Measurements from ENCODE around the gene MAP3K5.

Gene MAP3K5

GRCh38 chr6:136532030-136532429, 260.2 kb downstream of the MAP3K5 start:
- no peak for TF ChIP-seq CTCF (conservative IDR thresholded peaks at IDR 0.05; ENCODE audit: low read depth)
- no peak overlapping the region for H3K27ac ChIP-seq
- no peak for DNase-seq (ENCODE audit: low spot score)
- POLR2A ChIA-PET (ENCODE audit: low non-redundant PET): no interaction called here
- CTCF ChIA-PET: interaction anchor here (0.9 kb wide), 1 partner anchor 15 kb away, joined by 5 read pairs; no protein-coding TSS in a partner anchor

DNA sequence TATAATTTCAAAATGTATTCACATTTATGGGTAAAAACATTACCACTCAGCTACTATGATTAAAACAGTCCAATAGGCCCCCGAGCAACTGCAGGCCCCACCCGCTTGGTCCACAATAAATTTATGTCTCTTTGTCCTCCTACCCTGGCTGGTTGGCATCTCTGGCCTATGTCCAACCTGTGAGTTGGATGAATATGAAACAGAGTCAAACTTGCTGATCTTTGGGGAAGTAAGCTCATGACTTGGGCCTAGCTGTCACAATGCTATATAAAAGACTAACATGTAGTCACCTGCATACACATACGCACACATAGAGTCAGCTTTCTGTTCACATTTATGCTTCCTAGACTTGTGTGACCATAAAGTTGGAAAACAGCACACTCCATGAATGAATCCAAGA, 262.6 kb downstream of the MAP3K5 start:
- no peak for DNase-seq (ENCODE audit: low spot score)
- CTCF ChIA-PET: no interaction called here
- no peak overlapping the region for H3K27ac ChIP-seq
- POLR2A ChIA-PET (ENCODE audit: low non-redundant PET): no interaction called here
- TF ChIP-seq CTCF (conservative IDR thresholded peaks at IDR 0.05; ENCODE audit: low read depth): no peak

DNA sequence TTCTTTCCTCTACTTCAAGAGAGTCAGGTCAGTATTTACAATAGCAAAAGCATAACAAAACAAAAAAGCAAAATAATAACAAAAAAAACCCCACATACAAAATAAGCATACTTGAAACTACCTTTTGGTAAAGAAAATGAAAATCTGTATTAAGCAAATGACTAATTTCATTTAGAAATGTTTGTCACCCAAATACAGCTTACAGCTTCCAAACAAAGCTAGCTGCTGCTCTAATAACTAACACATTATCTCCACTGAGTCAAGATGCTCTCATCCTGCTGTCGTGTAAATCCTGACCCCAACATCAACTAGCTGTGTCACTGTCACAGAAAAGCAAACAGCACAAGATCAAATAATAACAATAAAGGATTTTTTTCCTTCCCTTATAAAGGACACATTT, 263.8 kb downstream of the MAP3K5 start:
- no peak for DNase-seq (ENCODE audit: low spot score)
- no peak overlapping the region for H3K27ac ChIP-seq
- no peak for TF ChIP-seq CTCF (conservative IDR thresholded peaks at IDR 0.05; ENCODE audit: low read depth)
- CTCF ChIA-PET: interaction anchor here (1.4 kb wide), 1 partner anchor 22 kb away, joined by 6 read pairs; the partner anchor contains the start of gene MAP7
- POLR2A ChIA-PET (ENCODE audit: low non-redundant PET): no interaction called here

GRCh38 chr6:136527831-136528230, 264.4 kb downstream of the MAP3K5 start:
- H3K27ac ChIP-seq: no peak overlapping the region
- ChIA-PET CTCF (interaction anchor here (1.4 kb wide), 1 partner anchor 23 kb away, joined by 6 read pairs; the partner anchor contains the start of gene MAP7), POLR2A (ENCODE audit: low non-redundant PET) (no interaction called here)
- no peak for TF ChIP-seq CTCF (conservative IDR thresholded peaks at IDR 0.05; ENCODE audit: low read depth)
- no peak for DNase-seq (ENCODE audit: low spot score)

DNA sequence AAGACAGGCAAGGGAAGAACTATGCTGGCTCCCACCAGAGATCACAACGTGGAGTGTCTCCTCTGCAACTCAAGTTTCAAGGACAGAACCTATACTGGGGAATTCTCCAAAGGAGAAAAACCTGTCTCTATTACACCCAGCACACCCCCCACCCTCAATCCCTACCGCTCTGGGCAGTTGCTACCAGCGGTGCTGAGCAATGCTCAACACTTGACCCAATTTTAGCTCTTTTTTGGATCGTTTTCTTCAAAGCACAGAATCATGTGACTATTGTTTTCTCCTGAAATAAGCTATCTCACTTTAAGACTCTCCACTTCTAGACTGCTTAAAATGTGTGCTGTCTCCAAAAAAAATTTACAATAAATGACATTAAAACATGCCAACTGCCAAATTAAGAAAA, 265.3 kb downstream of the MAP3K5 start:
- H3K27ac ChIP-seq: no peak overlapping the region
- no peak for TF ChIP-seq CTCF (conservative IDR thresholded peaks at IDR 0.05; ENCODE audit: low read depth)
- no peak for DNase-seq (ENCODE audit: low spot score)
- ChIA-PET POLR2A (ENCODE audit: low non-redundant PET) (no interaction called here), CTCF (interaction anchor here (1.4 kb wide), 1 partner anchor 23 kb away, joined by 6 read pairs; the partner anchor contains the start of gene MAP7)

- H3K27ac ChIP-seq: no peak overlapping the region
- POLR2A ChIA-PET (ENCODE audit: low non-redundant PET): no interaction called here
- no peak for TF ChIP-seq CTCF (conservative IDR thresholded peaks at IDR 0.05; ENCODE audit: low read depth)
- DNase-seq (ENCODE audit: low spot score): no peak
- CTCF ChIA-PET: no interaction called here
These were observed 265.9 kb downstream of the MAP3K5 start for GRCh38 chr6:136526196-136526930.
